GM13977 (cell line): Measurements from ENCODE around the gene CNTNAP2.

ENCODE experiments used
- DNase-seq: peaks from one replicate; pipeline ENCODE4 v3.0.0; 2012; ENCODE audit warnings: low spot score
- CTCF ChIP-seq: IDR thresholded peaks from 2 replicates; pipeline ENCODE4 v1.5.1; 2012; ENCODE audit warnings: mild to moderate bottlenecking, control low read depth; ENCODE audit not compliant: insufficient read depth; ENCODE audit errors: extremely low read depth, missing control alignments
- in situ Hi-C: fragments of 300-500 bp; cut with MboI; formaldehyde crosslinking; loops from one replicate; pipeline ENCODE4 v1.12.0; 2022; ENCODE audit warnings: low sequenced_read_pairs, low pct_unique_long_range_greater_than_20kb, mixed read lengths, inconsistent platforms; ENCODE audit not compliant: unreplicated experiment

CNTNAP2 gene

GRCh38 chr7:147944321-147944720 is 1827.7 kb downstream of the CNTNAP2 start:
- in situ Hi-C loops: no loop called here
- DNase-seq: no peak

GRCh38 chr7:147952918-147953317 is 1836.3 kb downstream of the CNTNAP2 start:
- TF ChIP-seq CTCF: no peak
- in situ Hi-C loops: no loop called here
- no peak for DNase-seq

More at GRCh38 chr7:147944321-147944720, 1827.7 kb downstream of the CNTNAP2 start:
- no peak for TF ChIP-seq CTCF

- TF ChIP-seq CTCF: no peak
- no peak for DNase-seq
- in situ Hi-C loops: no loop called here
These were observed 1851.5 kb downstream of the CNTNAP2 start for GRCh38 chr7:147968046-147968610.

DNA sequence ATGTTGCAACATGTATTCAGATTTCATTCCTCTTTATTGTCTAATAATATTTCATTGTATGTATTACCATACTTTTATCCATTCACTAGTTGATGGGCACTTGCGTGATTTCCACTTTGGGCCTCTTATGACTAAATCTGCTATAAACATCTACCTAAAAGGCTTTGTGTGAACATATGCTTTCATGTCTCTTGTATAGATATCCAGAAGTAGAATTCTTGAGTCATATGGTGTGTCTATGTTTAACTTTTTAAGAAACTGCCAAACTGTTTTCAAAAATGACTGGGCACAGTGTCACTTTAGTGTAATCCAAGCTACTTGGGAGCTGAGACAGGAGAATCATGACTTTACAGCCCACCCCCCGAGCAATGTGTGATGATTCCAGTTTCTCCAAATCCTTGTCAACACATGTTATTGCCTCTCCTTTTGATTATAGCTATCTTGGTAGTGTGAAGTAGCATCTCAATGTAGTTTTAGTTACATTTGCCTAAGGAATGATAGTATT is 1855.1 kb downstream of the CNTNAP2 start:
- no peak for TF ChIP-seq CTCF
- in situ Hi-C loops: no loop called here

DNA sequence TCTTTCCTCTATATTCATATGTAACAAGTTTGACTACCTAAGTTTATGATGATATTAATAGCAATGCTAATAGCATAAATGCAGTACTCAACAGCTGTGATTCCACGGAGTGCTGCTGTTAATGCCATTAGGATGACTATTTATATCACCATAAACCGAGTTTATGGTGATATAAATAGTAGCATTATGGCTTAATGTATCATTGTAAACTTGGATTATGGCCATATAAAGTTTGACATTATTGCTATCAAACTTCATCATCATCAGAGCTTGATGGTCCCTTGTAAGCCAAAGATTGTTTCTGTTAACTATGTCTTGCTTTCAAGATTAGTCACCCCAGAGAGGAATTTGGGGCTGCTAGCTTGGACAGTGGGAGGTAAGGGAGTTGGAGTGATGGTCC is 1861.6 kb downstream of the CNTNAP2 start:
- no peak for DNase-seq
- no peak for TF ChIP-seq CTCF
- in situ Hi-C loops: no loop called here

More for the DNA sequence above, 1855.1 kb downstream of the CNTNAP2 start:
- DNase-seq: no peak

DNA sequence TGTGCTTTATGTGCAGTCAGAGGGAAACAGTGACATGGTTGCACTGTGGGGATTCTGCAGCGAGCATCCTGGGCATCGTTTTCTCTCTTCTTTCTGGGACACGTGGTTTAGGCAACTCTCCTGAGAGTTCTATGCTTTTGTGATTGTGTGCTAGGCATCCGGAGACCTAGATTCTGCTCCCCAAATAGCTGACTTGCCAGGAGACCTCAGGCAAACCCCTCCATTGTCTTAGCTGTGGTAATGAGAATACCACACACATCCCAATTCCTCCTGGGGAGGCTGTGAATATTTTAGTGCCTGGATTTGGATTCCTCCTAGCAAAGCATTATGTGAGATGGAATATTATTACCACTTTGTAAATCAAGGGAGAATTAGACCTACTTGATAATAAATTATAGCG is 1862.0 kb downstream of the CNTNAP2 start:
- TF ChIP-seq CTCF: no peak
- in situ Hi-C loops: no loop called here

More for the DNA sequence above, 1862.0 kb downstream of the CNTNAP2 start:
- no peak for DNase-seq
